HG02759 (cell line): ENCODE data around the gene HOXA13.

Source experiments
- ATAC-seq: cut with Tn5 transposase; IDR thresholded peaks from one replicate; pipeline ENCODE4 v1.9.1; 2021; ENCODE audit warnings: mild to moderate bottlenecking, moderate library complexity; ENCODE audit not compliant: unreplicated experiment

The HOXA13 gene

GRCh38 chr7:27237735-27238334 is 37.9 kb upstream of the HOXA13 start:
- no peak for ATAC-seq

GRCh38 chr7:27235387-27236311 is 35.8 kb upstream of the HOXA13 start:
- ATAC-seq, result no peak

GRCh38 chr7:27229448-27229847 is 29.6 kb upstream of the HOXA13 start:
- no peak for ATAC-seq

GRCh38 chr7:27224983-27225934 is 25.4 kb upstream of the HOXA13 start:
- ATAC-seq, result no peak

- ATAC-seq, result no peak
Observed at GRCh38 chr7:27223941-27224575, 24.2 kb upstream of the HOXA13 start.

GRCh38 chr7:27221201-27221797 is 21.4 kb upstream of the HOXA13 start:
- ATAC-seq, result no peak

- ATAC-seq, result no peak
Observed at GRCh38 chr7:27220440-27220955, 20.6 kb upstream of the HOXA13 start.

DNA sequence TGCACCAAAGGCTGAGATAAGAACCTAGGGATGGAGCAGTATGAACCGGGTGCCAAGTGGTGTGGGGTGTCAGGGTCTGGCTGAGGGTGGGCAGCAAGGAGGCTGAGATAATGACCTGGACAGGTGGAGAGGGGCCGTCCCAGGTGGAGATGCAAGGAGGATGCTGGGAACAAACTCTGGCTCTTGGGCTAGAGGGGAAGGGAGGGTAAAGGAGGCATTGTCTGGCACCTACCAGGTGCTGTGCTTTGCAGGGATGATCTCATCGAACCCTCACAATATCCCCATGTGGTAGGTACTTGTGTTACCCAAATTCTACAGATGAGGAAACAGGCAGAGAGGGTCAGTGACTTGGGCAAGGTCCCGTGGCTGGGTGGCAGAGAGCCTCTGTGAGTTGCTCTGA is 19.9 kb upstream of the HOXA13 start:
- no peak for ATAC-seq

DNA sequence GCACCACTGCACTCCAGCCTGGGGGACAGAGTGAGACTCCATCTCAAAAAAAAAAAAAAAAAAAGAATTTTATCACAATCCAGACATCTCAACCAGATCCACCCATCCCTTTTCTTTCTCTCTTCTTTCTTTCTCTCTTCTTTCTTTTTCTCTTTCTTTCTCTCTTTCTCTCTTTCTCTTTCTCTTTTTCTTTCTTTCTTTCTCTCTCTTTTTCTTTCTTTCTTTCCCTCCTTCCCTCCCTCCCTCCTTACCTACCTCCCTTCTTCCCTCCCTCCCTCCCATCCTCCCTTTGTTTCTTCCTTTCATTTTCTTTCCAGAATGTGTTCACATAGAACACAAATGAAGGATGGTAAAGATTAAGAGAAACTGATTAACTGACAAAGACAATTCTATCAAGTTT is 18.1 kb upstream of the HOXA13 start:
- no peak for ATAC-seq

DNA sequence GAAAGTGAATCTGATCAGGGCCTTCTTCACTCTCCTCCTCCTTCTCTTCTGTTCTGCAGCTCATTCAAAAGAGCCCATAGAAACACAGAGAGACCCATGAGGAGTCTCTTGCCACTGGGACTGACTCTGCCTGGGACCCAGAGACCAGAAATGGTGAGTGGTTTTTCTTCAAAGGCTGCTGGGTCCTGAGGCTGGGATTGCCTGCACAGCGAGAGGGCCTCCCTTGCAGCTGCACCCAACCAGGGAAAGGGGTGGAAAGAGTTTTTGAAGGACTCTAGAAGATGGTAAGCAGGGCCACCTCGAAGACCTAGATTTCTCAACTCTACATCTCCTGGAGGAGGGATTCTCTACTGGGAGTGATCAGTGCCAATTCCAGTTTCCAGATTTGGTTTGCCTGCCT is 15.5 kb upstream of the HOXA13 start:
- ATAC-seq, result no peak

DNA sequence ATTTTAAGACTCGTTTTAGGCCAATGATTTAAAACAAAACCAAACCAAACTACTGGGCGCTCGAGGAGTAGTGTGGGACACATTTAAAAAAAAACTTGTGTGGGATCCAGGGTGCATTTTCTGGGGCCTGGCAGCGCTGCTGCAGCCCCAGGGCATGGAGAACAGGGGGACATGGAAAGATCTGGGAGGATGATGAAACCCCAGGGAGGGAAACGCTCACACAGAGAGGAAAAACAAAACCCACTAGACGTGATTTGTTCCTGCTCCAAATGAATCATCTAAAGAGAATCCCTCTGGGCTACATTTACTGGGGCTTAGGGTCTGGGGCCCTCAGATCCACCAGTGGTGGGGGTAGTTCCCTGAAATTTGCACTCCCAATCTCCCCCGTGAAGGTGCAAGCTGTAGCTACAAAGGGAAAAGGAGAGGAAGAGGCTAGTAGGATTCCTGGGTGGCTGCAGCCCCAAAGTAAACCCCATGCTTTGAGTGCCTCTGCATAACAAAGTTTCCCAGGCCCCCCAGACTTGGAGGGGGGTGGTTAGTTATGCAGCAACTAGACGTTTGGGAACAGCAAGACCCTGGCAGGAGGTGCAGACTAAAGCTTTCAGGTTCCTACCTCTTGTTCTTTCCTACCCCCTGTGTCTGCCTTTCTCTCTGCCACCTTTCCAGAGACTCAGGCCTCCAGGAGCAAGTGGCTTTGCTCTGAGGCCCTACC is 14.5 kb upstream of the HOXA13 start:
- ATAC-seq, result no peak

GRCh38 chr7:27213433-27214238 is 13.7 kb upstream of the HOXA13 start:
- no peak for ATAC-seq

GRCh38 chr7:27212497-27213432 is 12.9 kb upstream of the HOXA13 start:
- no peak for ATAC-seq

DNA sequence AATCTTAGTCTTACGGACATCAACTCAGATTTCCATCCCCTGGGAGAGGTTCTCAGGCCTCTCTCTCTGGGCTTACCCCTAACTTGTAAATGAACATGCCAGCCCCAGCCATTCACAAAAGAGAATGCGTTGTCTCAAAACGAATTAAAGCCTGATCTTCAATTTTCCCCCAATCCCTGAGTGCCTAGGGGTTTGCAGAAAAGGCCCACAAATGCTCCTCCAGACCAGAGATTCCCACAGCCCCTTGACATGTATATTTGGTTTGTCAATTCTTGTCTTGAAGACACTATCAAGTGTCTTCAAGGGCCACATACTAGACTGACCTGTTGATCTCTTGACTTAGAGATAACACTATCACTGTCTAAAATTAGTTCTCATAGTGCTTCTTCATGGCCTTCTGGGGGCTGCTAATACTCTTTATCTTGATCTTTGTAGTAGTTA is 11.9 kb upstream of the HOXA13 start:
- no peak for ATAC-seq

- ATAC-seq, result no peak
Observed at GRCh38 chr7:27211084-27211446, 11.2 kb upstream of the HOXA13 start.

DNA sequence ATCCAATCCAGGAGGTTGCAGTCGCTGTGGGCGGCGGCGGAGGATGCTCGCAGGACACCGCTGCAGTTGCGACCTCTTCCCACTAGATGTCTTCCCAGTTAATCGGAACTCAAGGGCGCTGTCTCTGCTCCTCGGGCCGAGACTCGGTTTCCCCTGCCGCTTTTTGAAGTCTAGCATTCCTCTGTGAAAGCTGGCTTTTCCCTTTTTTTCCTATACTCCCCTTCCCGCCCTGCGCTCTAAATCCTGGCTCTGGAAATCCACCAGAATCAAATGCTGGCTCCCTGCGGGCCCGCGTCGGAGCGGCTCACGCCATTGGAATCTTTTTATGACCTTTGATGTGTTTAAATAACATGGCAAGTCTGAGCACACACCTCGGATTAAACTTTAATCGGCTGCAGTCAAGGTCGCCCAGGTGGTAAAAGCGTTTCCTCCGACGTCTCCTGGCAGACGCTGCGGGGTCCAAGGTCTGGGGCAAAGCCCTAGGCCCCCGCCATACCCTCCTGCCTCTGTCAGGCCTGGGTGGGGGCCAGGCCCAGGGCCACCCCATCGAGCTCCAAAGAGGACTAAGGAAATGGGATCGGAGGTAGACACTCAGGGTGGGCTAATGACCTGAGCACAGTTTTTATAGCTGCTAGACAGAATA is 10.7 kb upstream of the HOXA13 start:
- ATAC-seq, result no peak

- ATAC-seq, result no peak
Observed at GRCh38 chr7:27209933-27210440, 10.1 kb upstream of the HOXA13 start.
